NOMO-1 (cell line): ENCODE data around the gene MED26.
A peak's percentile ranks its signal among the peaks of the same experiment; 100 is the strongest.
"Not testable (repeated sequence)": the region's sequence is repeated elsewhere in the genome, so short reads cannot be mapped to it uniquely, and the experiment has no call there.

ENCODE experiments used
- DNase-seq, 2 experiments: peaks; one replicate each; lab custom pipeline; 2025; ENCODE audit not compliant: unreplicated experiment in 2 of 2; lab: John Stamatoyannopoulos, UW

The MED26 gene, protein sequence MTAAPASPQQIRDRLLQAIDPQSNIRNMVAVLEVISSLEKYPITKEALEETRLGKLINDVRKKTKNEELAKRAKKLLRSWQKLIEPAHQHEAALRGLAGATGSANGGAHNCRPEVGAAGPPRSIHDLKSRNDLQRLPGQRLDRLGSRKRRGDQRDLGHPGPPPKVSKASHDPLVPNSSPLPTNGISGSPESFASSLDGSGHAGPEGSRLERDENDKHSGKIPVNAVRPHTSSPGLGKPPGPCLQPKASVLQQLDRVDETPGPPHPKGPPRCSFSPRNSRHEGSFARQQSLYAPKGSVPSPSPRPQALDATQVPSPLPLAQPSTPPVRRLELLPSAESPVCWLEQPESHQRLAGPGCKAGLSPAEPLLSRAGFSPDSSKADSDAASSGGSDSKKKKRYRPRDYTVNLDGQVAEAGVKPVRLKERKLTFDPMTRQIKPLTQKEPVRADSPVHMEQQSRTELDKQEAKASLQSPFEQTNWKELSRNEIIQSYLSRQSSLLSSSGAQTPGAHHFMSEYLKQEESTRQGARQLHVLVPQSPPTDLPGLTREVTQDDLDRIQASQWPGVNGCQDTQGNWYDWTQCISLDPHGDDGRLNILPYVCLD

GRCh38 chr19:16628183-16628983 lies at the start of gene MED26:
TSS of gene MED26 (minus strand) at chr19:16628204. CDS start at chr19:16627943, 261 bp downstream.
- peak; percentile 86 to 91 for DNase-seq

GRCh38 chr19:16677055-16677454 lies 49.1 kb upstream of the MED26 start:
- peak in 1 of 2 experiments; percentile 51 for DNase-seq

DNA sequence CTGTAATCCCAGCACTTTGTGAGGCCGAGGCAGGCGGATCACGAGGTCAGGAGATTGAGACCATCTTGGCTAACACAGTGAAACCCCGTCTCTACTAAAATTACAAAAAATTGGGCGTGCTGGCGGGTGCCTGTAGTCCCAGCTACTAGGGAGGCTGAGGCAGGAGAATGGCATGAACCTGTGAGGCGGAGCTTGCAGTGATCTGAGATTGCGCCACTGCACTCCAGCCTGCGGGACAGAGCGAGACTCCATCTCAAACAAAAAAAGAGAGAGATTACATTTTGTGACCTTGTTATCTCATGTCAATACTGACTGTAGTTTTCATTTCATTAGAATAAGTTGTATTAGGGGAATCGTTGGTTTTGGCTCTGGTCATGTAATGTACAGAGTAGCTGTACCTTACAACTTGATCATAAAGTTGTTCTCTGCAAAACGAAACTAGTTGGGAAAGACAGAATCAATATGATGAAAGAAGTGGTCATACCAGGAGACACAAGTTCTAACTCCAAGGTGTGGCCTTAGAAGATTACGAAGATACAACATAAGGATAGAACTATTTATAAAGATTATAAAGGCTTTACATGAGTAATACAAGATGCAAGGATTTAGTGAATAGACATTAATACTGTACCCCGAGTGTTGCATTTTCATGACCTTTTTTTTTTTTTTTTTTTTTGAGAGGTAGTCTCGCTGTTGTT lies 48.2 kb upstream of the MED26 start:
- DNase-seq = peak; percentile 31 to 46

- not testable (repeated sequence) for DNase-seq
Measured at GRCh38 chr19:16673839-16674238, 45.8 kb upstream of the MED26 start.

DNA sequence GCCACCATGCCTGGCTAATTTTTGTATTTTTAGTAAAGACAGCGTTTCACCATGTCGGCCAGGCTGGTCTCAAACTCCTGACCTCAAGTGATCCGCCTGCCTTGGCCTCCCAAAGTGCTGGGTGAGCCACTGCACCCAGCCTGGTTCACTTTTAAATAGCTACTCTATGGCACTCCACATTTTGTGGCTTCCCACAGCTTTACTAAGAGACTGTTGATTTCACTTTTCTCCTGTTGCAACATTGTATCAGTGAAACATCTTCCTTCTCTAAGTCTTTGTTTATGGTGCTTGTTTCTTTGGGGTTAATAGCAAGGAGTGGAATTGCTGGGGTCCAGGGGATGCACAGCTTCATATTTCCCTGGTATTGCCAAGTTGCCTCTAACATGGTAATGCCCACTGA lies 45.2 kb upstream of the MED26 start:
- peak; percentile 32 to 70 for DNase-seq

GRCh38 chr19:16671652-16672274 lies 43.8 kb upstream of the MED26 start:
- no peak for DNase-seq

DNA sequence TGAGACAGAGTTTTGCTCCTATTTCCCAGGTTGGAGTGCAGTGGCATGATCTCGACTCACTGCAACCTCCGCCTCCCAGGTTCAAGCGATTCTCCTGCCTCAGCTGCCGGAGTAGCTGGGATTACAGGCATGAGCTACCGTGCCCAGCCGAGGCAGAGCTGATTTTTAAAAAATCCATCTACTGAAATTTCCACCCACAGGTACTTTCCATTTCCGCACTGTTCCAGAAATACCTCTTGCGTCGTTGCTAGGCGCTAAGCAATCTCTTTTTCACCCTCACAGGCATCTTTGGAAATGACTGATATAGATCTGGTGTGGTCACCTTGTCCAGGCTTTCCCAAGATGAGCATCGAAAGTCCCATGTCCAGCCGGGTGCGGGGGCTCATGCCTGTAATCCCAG lies 42.3 kb upstream of the MED26 start:
- no peak for DNase-seq

- DNase-seq = not testable (repeated sequence)
Measured at GRCh38 chr19:16668702-16669101, 40.7 kb upstream of the MED26 start.

GRCh38 chr19:16668176-16668575 lies 40.2 kb upstream of the MED26 start:
- DNase-seq = no peak

- DNase-seq = no peak
Measured at GRCh38 chr19:16661480-16662034, 33.6 kb upstream of the MED26 start.

GRCh38 chr19:16660763-16661479 lies 32.9 kb upstream of the MED26 start, which contains the start of gene TMEM38A:
TSS of gene TMEM38A (plus strand) at chr19:16661139. CDS start at chr19:16661218, 79 bp downstream.
- no peak for DNase-seq

GRCh38 chr19:16659832-16660708 lies 32.1 kb upstream of the MED26 start, which contains the start of gene SMIM7:
TSS of gene SMIM7 (minus strand) at chr19:16660144. CDS start at chr19:16660110, 34 bp downstream.
- peak; percentile 98 for DNase-seq

DNA sequence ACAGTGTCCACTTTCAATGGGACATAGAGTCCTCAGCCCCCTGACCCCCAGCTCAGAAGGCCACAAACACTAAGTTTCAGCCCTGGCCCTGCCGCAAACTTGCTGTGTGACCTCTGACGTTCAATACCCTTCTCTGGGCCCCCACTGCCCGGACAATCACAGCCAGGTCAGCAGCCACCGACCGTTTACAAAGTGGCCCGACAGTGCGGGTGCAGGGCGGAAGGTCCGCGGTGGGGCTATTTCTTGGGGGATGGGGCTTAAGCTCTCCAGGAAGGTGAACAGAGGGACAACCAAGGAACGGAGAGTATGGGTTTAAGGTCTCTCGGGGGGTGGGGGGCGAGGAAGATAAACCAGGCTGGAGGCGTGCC lies 31.4 kb upstream of the MED26 start:
- no peak for DNase-seq

- DNase-seq = no peak
Measured at GRCh38 chr19:16657384-16657783, 29.4 kb upstream of the MED26 start.

DNA sequence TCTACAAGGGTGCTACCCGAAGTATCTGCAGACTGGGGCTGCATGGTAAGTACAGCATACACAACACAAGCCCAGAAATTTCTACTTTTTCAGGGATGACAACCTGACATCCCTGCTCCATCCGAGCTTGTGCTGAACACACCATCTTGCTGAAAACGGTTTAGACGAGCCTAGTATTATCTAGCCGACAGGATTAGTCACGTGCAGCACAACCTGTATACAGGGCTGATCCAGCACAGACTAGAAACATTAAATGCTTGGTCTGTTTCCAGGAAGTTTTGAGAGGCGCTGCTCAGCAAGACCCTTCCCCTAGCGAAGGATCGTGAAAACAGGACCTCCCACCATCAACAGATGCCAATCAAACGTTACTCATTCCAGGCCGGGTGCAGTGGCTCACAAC lies 27.7 kb upstream of the MED26 start:
- DNase-seq = no peak

DNA sequence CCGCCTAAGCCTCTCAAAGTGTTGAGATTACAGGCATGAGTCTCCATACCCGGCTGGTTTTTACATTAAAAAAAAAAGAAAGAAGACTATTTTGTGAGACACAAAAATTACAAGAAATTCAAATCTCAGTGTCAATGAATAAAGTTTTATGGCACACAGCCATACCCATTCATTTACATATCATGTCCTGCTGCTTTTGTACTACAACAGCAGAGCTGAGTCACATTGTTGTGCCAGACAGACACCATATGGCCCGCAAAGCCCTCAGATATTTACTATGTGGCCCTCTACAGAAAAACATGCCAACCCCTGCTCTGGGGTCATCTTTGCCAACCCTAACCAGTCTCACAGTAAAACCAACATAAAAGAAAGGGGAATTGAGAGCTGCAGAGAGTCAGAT lies 26.6 kb upstream of the MED26 start:
- DNase-seq = no peak

- DNase-seq = no peak
Measured at GRCh38 chr19:16654140-16654539, 26.1 kb upstream of the MED26 start.

GRCh38 chr19:16652854-16653253 lies 24.9 kb upstream of the MED26 start:
- DNase-seq = no peak
